GM18951 (cell line): Measurements from ENCODE around the gene PPP1R14C.
"Not testable (repeated sequence)": the region's sequence is repeated elsewhere in the genome, so short reads cannot be mapped to it uniquely, and the experiment has no call there.

Experiments used
- POLR2A ChIP-seq: IDR thresholded peaks from 4 replicates; pipeline ENCODE4 v1.6.1; 2011; ENCODE audit warnings: mild to moderate bottlenecking; ENCODE audit not compliant: insufficient read length, insufficient read depth; ENCODE audit errors: extremely low read depth
- in situ Hi-C: fragments of 300-500 bp; cut with MboI; formaldehyde crosslinking; loops from one replicate; pipeline ENCODE4 v1.12.0; 2022; ENCODE audit warnings: low sequenced_read_pairs, mixed read lengths, inconsistent platforms; ENCODE audit not compliant: unreplicated experiment

PPP1R14C gene

GRCh38 chr6:150124235-150124634 lies 18.6 kb upstream of the PPP1R14C start:
- in situ Hi-C loops: no loop called here
- TF ChIP-seq POLR2A: no peak

- in situ Hi-C loops: no loop called here
Measured at GRCh38 chr6:150126641-150127291, 16.1 kb upstream of the PPP1R14C start.

GRCh38 chr6:150128425-150128824 lies 14.4 kb upstream of the PPP1R14C start:
- in situ Hi-C loops: no loop called here
- TF ChIP-seq POLR2A: no peak

More at GRCh38 chr6:150126641-150127291, 16.1 kb upstream of the PPP1R14C start:
- no peak for TF ChIP-seq POLR2A

- in situ Hi-C loops: no loop called here
- TF ChIP-seq POLR2A: no peak
Measured at GRCh38 chr6:150129616-150130505, 13.0 kb upstream of the PPP1R14C start.

GRCh38 chr6:150133686-150134085 lies 9.2 kb upstream of the PPP1R14C start:
- in situ Hi-C loops: no loop called here
- no peak for TF ChIP-seq POLR2A

GRCh38 chr6:150134280-150134920 lies 8.4 kb upstream of the PPP1R14C start:
- in situ Hi-C loops: no loop called here
- no peak for TF ChIP-seq POLR2A

GRCh38 chr6:150137711-150138110 lies 5.1 kb upstream of the PPP1R14C start:
- in situ Hi-C loops: not testable (repeated sequence)

GRCh38 chr6:150138638-150139037 lies 4.2 kb upstream of the PPP1R14C start:
- no peak for TF ChIP-seq POLR2A
- in situ Hi-C loops: no loop called here

- in situ Hi-C loops: no loop called here
- TF ChIP-seq POLR2A: no peak
Measured at GRCh38 chr6:150139533-150139932, 3.3 kb upstream of the PPP1R14C start.

- TF ChIP-seq POLR2A: no peak
- in situ Hi-C loops: no loop called here
Measured at GRCh38 chr6:150140236-150140969, 2.4 kb upstream of the PPP1R14C start.

GRCh38 chr6:150142097-150142669 lies 661 bp upstream of the PPP1R14C start:
- TF ChIP-seq POLR2A: no peak
- in situ Hi-C loops: no loop called here

- no peak for TF ChIP-seq POLR2A
- in situ Hi-C loops: no loop called here
Measured at GRCh38 chr6:150143516-150144293, 861 bp downstream of the PPP1R14C start.
